GM21529 (cell line): ENCODE results near the gene SPTA1.
"Not testable (repeated sequence)": the region's sequence is repeated elsewhere in the genome, so short reads cannot be mapped to it uniquely, and the experiment has no call there.

Experiments
- ATAC-seq: cut with Tn5 transposase; IDR thresholded peaks from one replicate; pipeline ENCODE4 v1.9.1; 2021; ENCODE audit not compliant: unreplicated experiment

SPTA1 gene

GRCh38 chr1:158686111-158687009 lies at the start of gene SPTA1:
SPTA1 (minus strand) TSS chr1:158686715; CDS start chr1:158686517, 198 bp downstream.
- no peak for ATAC-seq

- no peak for ATAC-seq
Observed at GRCh38 chr1:158735848-158736247, 49.3 kb upstream of the SPTA1 start.

- no peak for ATAC-seq
Observed at GRCh38 chr1:158732524-158732923, 46.0 kb upstream of the SPTA1 start.

GRCh38 chr1:158731707-158732106 lies 45.2 kb upstream of the SPTA1 start:
- no peak for ATAC-seq

- ATAC-seq, result no peak
Observed at GRCh38 chr1:158730453-158730852, 43.9 kb upstream of the SPTA1 start.

GRCh38 chr1:158728510-158729225 lies 42.2 kb upstream of the SPTA1 start:
- ATAC-seq, result no peak

- no peak for ATAC-seq
Observed at GRCh38 chr1:158724442-158724841, 37.9 kb upstream of the SPTA1 start.

- no peak for ATAC-seq
Observed at GRCh38 chr1:158720620-158721019, 34.1 kb upstream of the SPTA1 start, which contains the start of gene OR6K3. OR6K3 (minus strand) TSS chr1:158720720; CDS start chr1:158718115, 2,605 bp downstream.

GRCh38 chr1:158719664-158720063 lies 33.1 kb upstream of the SPTA1 start:
- no peak for ATAC-seq

GRCh38 chr1:158717344-158717743 lies 30.8 kb upstream of the SPTA1 start:
- ATAC-seq, result no peak

- no peak for ATAC-seq
Observed at GRCh38 chr1:158716335-158716734, 29.8 kb upstream of the SPTA1 start.

- ATAC-seq, result no peak
Observed at GRCh38 chr1:158714754-158715153, 28.2 kb upstream of the SPTA1 start.

GRCh38 chr1:158711098-158711497 lies 24.6 kb upstream of the SPTA1 start:
- no peak for ATAC-seq

GRCh38 chr1:158706096-158706495 lies 19.6 kb upstream of the SPTA1 start:
- no peak for ATAC-seq

- no peak for ATAC-seq
Observed at GRCh38 chr1:158700552-158700951, 14.0 kb upstream of the SPTA1 start, which contains the start of gene OR6K2. OR6K2 (minus strand) TSS chr1:158700652; CDS start chr1:158700652, 0 bp downstream.

- ATAC-seq, result no peak
Observed at GRCh38 chr1:158694596-158694995, 8.1 kb upstream of the SPTA1 start.

GRCh38 chr1:158692356-158692755 lies 5.8 kb upstream of the SPTA1 start:
- no peak for ATAC-seq

GRCh38 chr1:158691907-158692306 lies 5.4 kb upstream of the SPTA1 start:
- no peak for ATAC-seq

GRCh38 chr1:158691149-158691548 lies 4.6 kb upstream of the SPTA1 start:
- not testable (repeated sequence) for ATAC-seq

- ATAC-seq, result no peak
Observed at GRCh38 chr1:158689875-158690274, 3.4 kb upstream of the SPTA1 start.

- ATAC-seq, result no peak
Observed at GRCh38 chr1:158689110-158689509, 2.6 kb upstream of the SPTA1 start.

- ATAC-seq, result not testable (repeated sequence)
Observed at GRCh38 chr1:158688343-158688742, 1.8 kb upstream of the SPTA1 start.
